Muscle layer of duodenum (tissue), 2 donors: ENCODE measurements around the gene PTPRT.

Experiments
- H3K27ac ChIP-seq: one replicate; pipeline ENCODE4 v1.7.0; 2013; ENCODE audit warnings: mild to moderate bottlenecking, low read length
- H3K27me3 ChIP-seq: one replicate; pipeline ENCODE4 v1.7.0; 2013; ENCODE audit warnings: low read depth, mild to moderate bottlenecking, control low read depth, low read length
- H3K36me3 ChIP-seq, 2 donors: one replicate each; pipeline ENCODE4 v1.7.0; 2013; ENCODE audit warnings: low read length in 2 of 2, control low read depth in 1 of 2, mild to moderate bottlenecking in 1 of 2; ENCODE audit not compliant: insufficient read depth in 2 of 2, control insufficient read depth in 1 of 2
- H3K4me1 ChIP-seq, 2 donors: one replicate each; pipeline ENCODE4 v1.7.0; 2013; ENCODE audit warnings: low read length in 2 of 2, mild to moderate bottlenecking in 2 of 2, control low read depth in 1 of 2, moderate library complexity in 1 of 2; ENCODE audit not compliant: insufficient read depth in 2 of 2, control insufficient read depth in 1 of 2
- H3K4me3 ChIP-seq, 2 donors: one replicate each; pipeline ENCODE4 v1.7.0; 2013; ENCODE audit warnings: low read length in 2 of 2, low read depth in 1 of 2, mild to moderate bottlenecking in 1 of 2
- H3K9me3 ChIP-seq, 2 donors: one replicate each; pipeline ENCODE4 v1.7.0; 2013; ENCODE audit warnings: low read length in 2 of 2, control low read depth in 1 of 2, mild to moderate bottlenecking in 1 of 2; ENCODE audit not compliant: control insufficient read depth in 1 of 2
- donor health status: healthy.

The PTPRT gene

GRCh38 chr20:43202100-43202499 lies 12.4 kb upstream of the PTPRT start:
- Histone ChIP-seq H3K27me3 (no peaks in the 10 kb centered on the region), H3K27ac (no peak overlapping the region), H3K9me3 (no peaks in the 10 kb centered on the region), H3K4me3 (no peak overlapping the region), H3K4me1 (no peaks in the 10 kb centered on the region), H3K36me3 (no peaks in the 10 kb centered on the region)

GRCh38 chr20:43198607-43199006 lies 8.9 kb upstream of the PTPRT start:
- Histone ChIP-seq H3K36me3 (no peaks in the 10 kb centered on the region), H3K4me3 (no peak overlapping the region), H3K9me3 (no peaks in the 10 kb centered on the region), H3K4me1 (no peaks in the 10 kb centered on the region), H3K27me3 (no peaks in the 10 kb centered on the region), H3K27ac (no peak overlapping the region)

- Histone ChIP-seq H3K36me3 (no peaks in the 10 kb centered on the region), H3K4me1 (no peaks in the 10 kb centered on the region), H3K9me3 (no peaks in the 10 kb centered on the region), H3K27ac (no peak overlapping the region), H3K27me3 (no peaks in the 10 kb centered on the region), H3K4me3 (no peak overlapping the region)
These were observed 6.5 kb upstream of the PTPRT start for GRCh38 chr20:43196243-43196642.

GRCh38 chr20:43194137-43194536 lies 4.4 kb upstream of the PTPRT start:
- Histone ChIP-seq H3K4me1 (peaks cover 0 to 7% of the 10 kb centered on the region in 2 donors), H3K36me3 (no peaks in the 10 kb centered on the region), H3K9me3 (no peaks in the 10 kb centered on the region), H3K4me3 (no peak overlapping the region), H3K27ac (no peak overlapping the region), H3K27me3 (peaks cover 12% of the 10 kb centered on the region)

- Histone ChIP-seq H3K27ac (no peak overlapping the region), H3K9me3 (no peaks in the 10 kb centered on the region), H3K27me3 (peaks cover 17% of the 10 kb centered on the region), H3K36me3 (no peaks in the 10 kb centered on the region), H3K4me1 (peaks cover 0 to 14% of the 10 kb centered on the region in 2 donors), H3K4me3 (no peak overlapping the region)
These were observed 3.7 kb upstream of the PTPRT start for GRCh38 chr20:43193443-43193842.

- Histone ChIP-seq H3K4me3 (no peak overlapping the region), H3K36me3 (no peaks in the 10 kb centered on the region), H3K4me1 (peaks cover 0 to 22% of the 10 kb centered on the region in 2 donors), H3K27me3 (peaks cover 23% of the 10 kb centered on the region), H3K9me3 (no peaks in the 10 kb centered on the region), H3K27ac (no peak overlapping the region)
These were observed 2.5 kb upstream of the PTPRT start for GRCh38 chr20:43191946-43192863.

- Histone ChIP-seq H3K9me3 (no peaks in the 10 kb centered on the region), H3K4me3 (no peak overlapping the region), H3K4me1 (peaks cover 0 to 22% of the 10 kb centered on the region in 2 donors), H3K36me3 (no peaks in the 10 kb centered on the region), H3K27me3 (peaks cover 23% of the 10 kb centered on the region), H3K27ac (no peak overlapping the region)
These were observed 1.4 kb upstream of the PTPRT start for GRCh38 chr20:43191143-43191542.

GRCh38 chr20:43190332-43190953 lies 737 bp upstream of the PTPRT start:
- H3K36me3 ChIP-seq: no peaks in the 10 kb centered on the region
- peaks cover 23% of the 10 kb centered on the region for H3K27me3 ChIP-seq
- no peak overlapping the region for H3K4me3 ChIP-seq
- no peak overlapping the region for H3K27ac ChIP-seq
- H3K9me3 ChIP-seq: no peaks in the 10 kb centered on the region
- peaks cover 0 to 22% of the 10 kb centered on the region in 2 donors for H3K4me1 ChIP-seq

- no peaks in the 10 kb centered on the region for H3K36me3 ChIP-seq
- H3K4me3 ChIP-seq: peak overlapping the region in 1 of 2 donors; percentile 50
- peaks cover 23% of the 10 kb centered on the region for H3K27me3 ChIP-seq
These were observed 699 bp downstream of the PTPRT start for GRCh38 chr20:43188861-43189553.

GRCh38 chr20:43188234-43188653 lies 1.5 kb downstream of the PTPRT start:
- H3K27me3 ChIP-seq: peaks cover 23% of the 10 kb centered on the region
- peak overlapping the region; percentile 9 to 51 for H3K4me3 ChIP-seq
- no peak overlapping the region for H3K27ac ChIP-seq
- H3K9me3 ChIP-seq: no peaks in the 10 kb centered on the region
- H3K36me3 ChIP-seq: no peaks in the 10 kb centered on the region
- H3K4me1 ChIP-seq: peaks cover 0 to 22% of the 10 kb centered on the region in 2 donors

More at GRCh38 chr20:43188861-43189553, 699 bp downstream of the PTPRT start:
- Histone ChIP-seq H3K4me1 (peaks cover 0 to 22% of the 10 kb centered on the region in 2 donors), H3K9me3 (no peaks in the 10 kb centered on the region), H3K27ac (no peak overlapping the region)
